Measurements from ENCODE around the gene ADGRD1.

The ADGRD1 gene

GRCh38 chr12:130958557-130959140 is 4.9 kb downstream of the ADGRD1 start:
- no peak for DNase-seq (ENCODE audit: extremely low read depth, low read depth)
- TF ChIP-seq CTCF (IDR thresholded peaks at IDR 0.05; ENCODE audit: low read depth, low read length), result no peak

- no peak for TF ChIP-seq CTCF (IDR thresholded peaks at IDR 0.05; ENCODE audit: low read depth, low read length)
- no peak for DNase-seq (ENCODE audit: extremely low read depth, low read depth)
Observed at GRCh38 chr12:130959632-130960031, 5.9 kb downstream of the ADGRD1 start.

GRCh38 chr12:130960058-130960457 is 6.4 kb downstream of the ADGRD1 start:
- TF ChIP-seq CTCF (IDR thresholded peaks at IDR 0.05; ENCODE audit: low read depth, low read length), result no peak
- DNase-seq (ENCODE audit: extremely low read depth, low read depth), result no peak

- no peak for TF ChIP-seq CTCF (IDR thresholded peaks at IDR 0.05; ENCODE audit: low read depth, low read length)
- no peak for DNase-seq (ENCODE audit: extremely low read depth, low read depth)
Observed at GRCh38 chr12:130960787-130961186, 7.1 kb downstream of the ADGRD1 start.

DNA sequence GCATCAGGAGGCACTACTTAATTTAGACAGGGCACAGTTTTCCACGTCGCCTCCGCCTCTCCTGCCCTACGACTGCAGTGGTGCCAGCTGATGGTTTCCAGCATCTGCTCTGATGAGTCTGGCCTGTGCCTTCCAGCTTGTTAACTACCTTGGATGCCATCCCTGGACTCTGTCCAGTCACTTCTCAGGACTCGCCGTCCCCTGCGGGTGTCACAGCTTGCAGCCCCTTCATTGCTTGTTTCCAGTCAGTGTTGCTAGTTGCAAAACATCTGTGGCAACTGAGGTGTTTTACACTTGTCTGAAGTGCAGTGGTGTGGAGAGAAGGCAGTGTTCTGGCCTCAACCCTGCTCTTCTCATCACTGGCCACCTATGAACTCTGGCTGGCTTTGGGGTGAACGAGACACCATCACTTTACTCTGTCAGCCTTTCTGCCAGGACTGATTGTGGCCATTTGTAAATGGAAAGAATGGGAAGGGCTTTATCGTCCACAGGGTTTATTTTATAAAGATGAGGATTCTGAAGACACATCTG is 8.3 kb downstream of the ADGRD1 start:
- no peak for DNase-seq (ENCODE audit: extremely low read depth, low read depth)
- no peak for TF ChIP-seq CTCF (IDR thresholded peaks at IDR 0.05; ENCODE audit: low read depth, low read length)

DNA sequence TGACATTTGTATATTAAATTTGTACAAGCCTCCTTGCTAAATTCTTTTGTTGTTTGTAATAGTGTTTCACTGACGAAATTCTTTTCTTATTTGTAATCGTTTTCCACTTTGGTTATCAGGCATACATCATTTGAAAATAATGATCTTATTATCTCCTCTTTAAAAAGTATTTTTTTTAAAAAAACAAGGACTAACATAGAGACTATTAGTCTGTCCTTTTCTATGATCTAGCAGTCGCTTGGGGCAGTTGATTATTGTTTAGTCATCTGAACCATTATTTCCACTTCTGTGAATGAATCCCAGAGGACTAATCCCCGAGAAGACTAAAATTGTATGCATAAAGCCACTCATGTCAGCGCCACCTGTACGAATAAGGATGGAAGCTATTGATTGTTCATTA is 11.5 kb downstream of the ADGRD1 start:
- no peak for TF ChIP-seq CTCF (IDR thresholded peaks at IDR 0.05; ENCODE audit: low read depth, low read length)

DNA sequence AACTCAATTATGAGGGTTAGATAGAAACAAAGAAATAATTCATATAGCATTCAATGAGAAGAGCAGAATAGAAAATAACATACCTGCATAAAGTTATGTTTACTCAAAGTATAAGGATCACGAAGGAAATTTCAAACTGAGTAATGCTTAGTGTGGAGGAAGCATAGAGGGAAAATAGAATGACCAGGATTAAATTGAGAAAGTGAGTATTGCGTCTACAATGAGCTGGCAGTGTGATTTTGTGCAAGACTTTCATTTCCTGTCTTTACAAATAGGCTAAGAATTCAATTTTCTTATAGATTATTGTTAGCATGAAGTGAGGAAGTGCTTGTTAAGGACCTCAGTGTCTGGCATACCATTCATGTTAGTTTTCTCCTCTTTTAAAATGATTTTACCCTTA is 12.0 kb downstream of the ADGRD1 start:
- DNase-seq (ENCODE audit: extremely low read depth, low read depth), result no peak

More for the DNA sequence above, 11.5 kb downstream of the ADGRD1 start:
- DNase-seq (ENCODE audit: extremely low read depth, low read depth), result no peak

More for the DNA sequence above, 12.0 kb downstream of the ADGRD1 start:
- no peak for TF ChIP-seq CTCF (IDR thresholded peaks at IDR 0.05; ENCODE audit: low read depth, low read length)
